Frontal cortex (tissue), 4 donors: ENCODE data around the gene AKR7A3. TPM values are rescaled to one million over a fixed set of nuclear protein-coding genes. Genes with fewer than 3 reads are reported as not detected.
"Not testable (repeated sequence)": the region's sequence is repeated elsewhere in the genome, so short reads cannot be mapped to it uniquely, and the experiment has no call there.

Experiments
- DNase-seq, 2 donors: peaks; one replicate each; pipeline ENCODE4 v3.0.0; 2012; ENCODE audit warnings: low spot score in 2 of 2
- FAIRE-seq: peaks from 2 replicates; lab custom pipeline; 2012; peaks lifted over from hg19 to GRCh38; lab: Jason Lieb, UNC
- total RNA-seq: library from RNA; depleted of rRNA; stranded (reverse); fragments of >200 nt; gene quantifications from one replicate; pipeline ENCODE4 v1.2.3, GENCODE V29; 2014
- donor health status: control.
- donor health status: control.
- donor health status: control.

The AKR7A3 gene
- total RNA-seq, 1 donor from 2014 or later = 1.2 TPM

DNA sequence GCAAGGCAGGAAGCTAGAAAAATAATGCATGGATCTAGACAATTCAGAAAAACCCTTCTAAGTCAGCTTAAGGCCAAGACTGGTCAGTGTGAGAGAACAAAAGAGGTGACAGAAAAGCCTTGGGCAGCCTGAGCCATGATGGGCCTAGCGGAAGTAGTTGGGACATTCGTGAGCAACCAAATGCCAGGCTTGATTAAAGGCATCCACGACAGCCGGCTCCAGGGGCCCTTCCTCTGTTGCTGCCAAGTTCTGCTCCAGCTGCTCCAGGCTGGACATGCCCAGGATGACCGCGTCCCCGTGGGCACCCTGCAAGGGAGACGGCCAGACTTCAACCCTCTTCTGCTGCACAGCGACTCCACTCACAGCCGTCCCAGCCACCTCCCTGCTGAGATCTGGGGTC is 15.5 kb upstream of the AKR7A3 start:
- DNase-seq, FAIRE-seq: not testable (repeated sequence)

DNA sequence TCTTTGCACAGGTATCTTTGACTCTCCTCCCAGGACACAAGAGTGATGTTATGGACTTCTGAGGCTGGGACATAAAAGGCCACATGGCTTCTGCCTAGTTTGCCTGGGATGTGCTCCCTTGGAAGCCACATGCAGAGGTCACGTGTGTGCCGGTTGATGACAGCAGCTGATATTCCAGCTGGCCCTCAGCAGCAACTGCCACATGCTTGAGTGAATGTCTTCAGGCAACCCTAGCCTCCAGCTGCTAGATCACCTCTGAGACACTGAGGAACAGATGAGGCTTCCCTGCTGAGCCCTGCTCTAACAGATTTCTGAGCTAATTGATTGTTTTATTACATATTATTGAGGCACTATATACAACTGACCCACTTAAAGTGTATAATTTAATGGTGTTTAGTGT is 11.6 kb upstream of the AKR7A3 start:
- FAIRE-seq (no peak), DNase-seq (no peak)

DNA sequence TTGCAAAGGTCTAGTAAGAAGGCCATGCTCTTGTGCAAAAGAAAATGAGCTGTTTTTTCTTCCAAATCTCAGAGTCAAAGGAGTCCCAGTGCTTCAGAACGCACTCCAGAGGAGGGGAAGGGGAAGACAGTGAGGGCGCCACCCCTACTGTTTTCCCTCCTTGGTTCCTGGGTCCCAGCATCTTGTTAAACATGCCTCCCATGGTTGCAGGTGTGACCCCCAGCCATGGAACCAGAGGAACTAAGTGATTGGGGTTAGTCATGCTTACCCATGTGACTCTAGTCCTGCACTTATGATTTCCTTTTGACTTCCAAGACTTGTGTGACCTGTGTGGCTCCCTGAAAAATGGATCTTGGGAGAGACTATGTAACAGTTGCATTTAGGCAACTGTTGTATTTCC is 6.1 kb upstream of the AKR7A3 start:
- no peak for FAIRE-seq
- no peak for DNase-seq

DNA sequence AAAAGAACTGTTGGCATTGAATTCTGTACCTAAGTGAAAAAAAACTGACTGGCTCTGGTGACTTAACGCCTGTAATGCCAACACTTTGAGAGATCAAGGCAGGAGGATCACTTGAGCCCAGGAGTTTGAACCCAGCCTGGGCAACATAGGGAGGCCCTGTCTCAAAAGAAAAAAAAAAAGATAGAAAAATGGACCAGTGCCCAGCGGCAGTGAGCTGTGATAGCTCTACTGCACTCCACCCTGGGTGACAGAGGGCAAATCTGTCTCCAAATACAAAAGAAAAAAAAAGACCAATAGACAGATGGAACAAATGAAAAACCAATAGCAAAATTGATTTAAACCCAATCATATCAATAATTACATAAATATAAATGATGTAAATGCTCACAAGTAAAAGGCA is 674 bp upstream of the AKR7A3 start:
- FAIRE-seq (no peak), DNase-seq (no peak)

DNA sequence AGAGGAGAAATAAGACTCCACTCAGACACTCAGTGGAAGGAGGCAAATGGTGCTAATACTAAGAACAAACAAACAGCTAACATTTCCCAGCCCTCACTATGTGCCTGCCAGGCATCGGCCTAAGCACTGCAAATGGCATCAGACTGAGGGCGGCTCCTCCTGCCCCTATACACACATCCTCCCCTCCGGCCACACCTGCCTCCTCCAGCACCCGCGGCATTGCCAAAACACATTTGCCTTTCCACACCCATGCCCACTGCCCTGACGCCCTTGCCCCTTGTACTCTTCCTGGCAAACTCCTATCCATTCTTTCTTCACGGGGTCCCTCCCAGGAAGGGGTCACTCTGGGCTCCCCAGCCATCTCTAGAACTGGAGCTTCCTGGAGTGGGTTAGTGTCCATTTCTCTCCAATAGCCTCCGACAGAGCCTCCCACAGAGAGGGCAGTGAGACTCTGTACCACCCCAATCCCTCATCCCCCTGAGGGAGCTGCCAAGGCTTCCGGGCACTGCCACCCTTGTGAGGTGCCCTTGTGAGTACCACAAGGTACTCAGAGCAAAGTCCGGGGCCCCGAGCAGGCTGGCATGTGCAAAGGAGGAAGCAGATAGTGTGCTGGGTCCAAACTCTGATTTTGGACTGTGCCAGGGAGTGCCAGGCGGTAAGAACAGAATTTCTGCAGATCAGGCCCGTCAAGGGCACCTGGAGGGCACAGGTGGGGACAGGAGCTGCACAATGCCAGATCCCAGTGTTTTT is 959 bp downstream of the AKR7A3 start:
- no peak for DNase-seq
- FAIRE-seq = no peak

DNA sequence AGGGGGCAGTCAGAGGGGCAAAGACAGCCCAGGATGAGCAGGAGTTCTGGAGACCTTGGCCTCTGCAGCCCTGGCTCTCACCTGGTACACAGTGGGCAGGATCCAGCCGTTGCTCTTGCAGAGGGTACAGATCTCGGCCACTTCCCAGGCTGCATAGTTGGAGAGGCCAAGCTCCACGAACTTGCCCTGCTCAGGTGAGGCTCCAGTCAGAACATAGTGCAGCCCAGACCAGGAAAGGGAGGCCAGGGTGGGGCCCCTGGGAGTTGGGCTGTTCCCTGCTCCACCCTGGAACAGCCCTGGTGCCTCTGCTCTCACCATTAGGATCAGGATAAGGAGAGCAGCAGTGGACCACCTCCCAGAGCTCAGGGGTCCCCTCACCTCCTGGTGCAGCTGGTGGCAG is 2.8 kb downstream of the AKR7A3 start:
- not testable (repeated sequence) for FAIRE-seq, DNase-seq

DNA sequence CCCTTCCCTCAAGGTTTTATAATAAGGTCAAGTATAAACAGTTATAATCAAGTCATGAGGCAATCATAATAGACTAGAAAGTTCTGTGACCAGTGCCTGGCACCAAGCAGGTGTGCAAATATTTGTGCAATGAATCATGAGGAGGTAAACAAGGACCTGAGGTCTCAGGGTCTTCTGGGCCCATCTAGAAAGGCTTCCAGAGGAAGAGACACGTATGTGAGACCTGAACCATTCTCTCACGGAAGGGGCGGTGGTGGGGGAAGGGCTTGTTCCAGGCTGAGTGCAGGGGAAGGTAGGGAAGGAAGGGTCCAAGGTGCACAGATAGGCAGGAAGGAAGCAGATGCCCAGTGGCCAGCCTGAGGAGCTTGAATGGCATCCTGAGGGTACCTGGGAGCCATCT is 3.2 kb downstream of the AKR7A3 start:
- not testable (repeated sequence) for DNase-seq, FAIRE-seq

DNA sequence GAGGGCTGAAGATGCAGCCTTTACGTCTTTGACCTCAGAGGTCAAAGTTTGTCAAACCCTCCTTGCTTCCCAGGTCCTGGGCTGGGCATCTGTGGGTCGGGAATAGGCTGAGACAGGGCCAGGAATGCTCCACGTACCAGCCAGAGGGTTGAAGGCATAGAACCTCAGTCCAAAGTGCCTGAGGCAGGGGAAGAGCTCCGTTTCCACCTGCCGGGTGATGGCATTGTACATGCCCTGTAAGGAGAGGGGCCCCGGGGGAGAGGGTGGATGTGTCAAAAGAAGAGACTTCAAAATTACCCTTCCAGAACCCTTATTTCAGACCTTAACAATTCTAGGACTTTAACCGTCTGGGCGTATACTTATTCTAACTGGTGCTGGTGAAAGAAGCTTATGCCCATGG is 3.7 kb downstream of the AKR7A3 start:
- FAIRE-seq = no peak
- DNase-seq = no peak

DNA sequence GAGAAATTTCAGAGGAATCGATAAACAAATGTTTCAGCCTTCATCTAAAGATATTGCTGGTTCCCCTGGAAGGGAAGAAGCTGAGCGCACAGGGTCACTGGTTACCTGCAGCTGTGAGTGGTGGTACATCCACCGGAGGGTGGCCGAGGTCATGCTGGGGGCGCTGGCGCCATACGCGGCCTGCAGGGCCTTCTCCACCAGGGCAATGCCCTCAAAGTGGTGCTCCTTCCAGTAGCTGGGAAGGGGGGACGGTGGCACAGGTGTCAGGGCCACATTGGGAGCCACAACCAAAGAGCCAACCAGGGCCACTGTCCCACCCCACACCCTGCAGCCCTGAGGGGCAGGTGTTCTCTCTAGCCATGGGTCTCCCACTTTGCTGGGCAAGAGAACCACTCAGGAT is 4.7 kb downstream of the AKR7A3 start:
- DNase-seq (no peak), FAIRE-seq (no peak)

DNA sequence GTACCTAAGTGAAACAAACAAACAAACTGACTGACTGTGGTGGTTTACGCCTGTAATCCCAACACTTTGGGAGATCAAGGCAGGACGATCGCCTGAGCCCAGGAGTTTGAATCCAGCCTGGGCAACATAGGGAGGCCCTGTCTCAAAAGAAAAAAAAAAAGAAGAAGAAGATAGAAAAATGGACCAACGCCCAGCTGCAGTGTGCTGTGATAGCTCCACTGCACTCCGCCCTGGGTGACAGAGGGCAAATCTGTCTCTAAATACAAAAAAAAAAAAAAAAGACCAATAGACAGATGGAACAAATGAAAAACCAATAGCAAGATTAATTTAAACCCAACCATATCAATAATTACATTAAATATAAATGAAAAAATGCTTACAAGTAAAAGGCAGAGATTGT is 13.9 kb downstream of the AKR7A3 start:
- DNase-seq (no peak), FAIRE-seq (no peak)

DNA sequence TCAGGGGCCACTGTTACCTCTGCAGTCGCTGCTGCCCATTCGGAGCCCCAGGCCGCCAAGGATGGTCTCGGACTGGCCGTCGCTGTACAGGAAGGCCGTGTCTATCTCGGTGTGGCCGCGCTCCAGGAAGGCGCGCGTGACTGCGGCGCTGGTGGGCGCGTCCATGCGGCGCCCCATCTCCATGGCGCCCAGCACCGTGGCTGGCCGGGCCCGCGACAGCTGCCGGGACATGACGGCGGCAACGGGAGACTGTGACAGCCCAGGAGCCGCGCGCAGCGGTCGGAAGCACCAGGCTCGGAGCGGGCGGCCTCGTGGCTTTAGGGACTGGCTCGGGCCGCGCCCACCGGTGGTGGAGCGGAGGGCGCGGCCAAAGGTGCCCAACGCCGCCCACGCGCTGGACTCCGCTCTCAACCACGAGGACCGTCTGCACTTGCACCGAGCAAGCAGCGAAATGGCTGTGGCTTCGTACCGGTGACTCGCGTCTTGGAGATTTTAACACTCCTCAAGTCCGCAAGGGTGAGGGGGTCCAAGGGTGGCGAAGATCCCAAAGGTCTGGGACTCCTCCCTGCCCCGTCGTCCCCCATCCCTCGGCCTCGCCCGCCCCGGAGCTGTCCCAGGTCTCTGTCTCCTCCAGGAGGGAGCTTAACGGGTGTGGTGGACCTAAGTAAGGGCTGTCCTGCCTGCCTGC is 14.6 kb downstream of the AKR7A3 start:
- not testable (repeated sequence) for DNase-seq, FAIRE-seq

DNA sequence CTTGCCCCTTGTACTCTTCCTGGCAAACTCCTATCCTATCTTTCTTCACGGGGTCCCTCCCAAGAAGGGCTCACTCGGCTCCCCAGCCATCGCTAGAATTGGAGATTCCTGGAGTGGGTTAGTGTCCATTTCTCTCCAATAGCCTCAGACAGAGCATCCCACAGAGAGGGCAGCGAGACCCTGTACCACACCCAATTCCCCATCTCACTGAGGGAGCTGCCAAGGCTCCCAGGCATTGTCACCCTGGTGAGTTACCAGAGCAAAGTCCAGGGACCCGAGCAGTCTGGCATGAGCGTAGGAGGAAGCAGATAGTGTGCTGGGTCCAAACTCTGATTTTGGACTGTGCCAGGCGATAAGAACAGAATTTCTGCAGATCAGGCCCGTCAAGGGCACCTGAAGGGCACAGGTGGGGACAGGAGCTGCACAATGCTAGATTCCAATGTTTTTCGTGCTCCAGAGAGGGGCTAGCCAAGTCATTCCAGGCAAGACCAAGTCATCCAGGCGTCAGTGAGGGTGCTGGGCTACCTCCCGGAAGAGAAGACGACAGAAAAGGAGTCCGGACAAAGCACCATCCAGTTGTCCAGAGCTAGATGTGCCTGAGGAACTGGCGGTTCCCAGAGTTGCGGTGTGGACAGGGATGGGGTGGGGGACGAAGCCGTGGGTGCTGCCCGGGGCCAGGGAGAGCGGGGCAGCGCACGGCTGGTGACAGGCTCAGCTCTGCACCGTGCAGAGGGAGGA is 15.3 kb downstream of the AKR7A3 start:
- DNase-seq (no peak), FAIRE-seq (no peak)

DNA sequence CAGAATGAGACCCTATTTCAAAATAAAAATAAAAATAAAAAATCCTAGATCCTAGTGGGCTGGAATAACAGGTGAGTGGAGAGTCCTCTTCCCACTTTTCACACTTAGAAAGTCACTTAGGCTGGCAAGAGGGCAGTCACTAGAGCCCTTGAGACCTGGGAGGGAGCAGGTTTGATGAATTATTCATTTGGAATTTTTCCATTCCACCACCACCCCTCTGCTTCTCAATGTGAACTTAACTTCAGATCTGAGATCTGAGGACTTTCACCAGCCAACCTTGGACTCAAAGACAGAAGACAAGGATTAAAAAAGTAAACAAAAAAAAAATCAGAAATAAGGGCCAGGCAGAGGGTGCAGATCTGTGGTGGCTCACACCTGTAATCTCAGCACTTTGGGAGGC is 16.5 kb downstream of the AKR7A3 start:
- FAIRE-seq (no peak), DNase-seq (no peak)

DNA sequence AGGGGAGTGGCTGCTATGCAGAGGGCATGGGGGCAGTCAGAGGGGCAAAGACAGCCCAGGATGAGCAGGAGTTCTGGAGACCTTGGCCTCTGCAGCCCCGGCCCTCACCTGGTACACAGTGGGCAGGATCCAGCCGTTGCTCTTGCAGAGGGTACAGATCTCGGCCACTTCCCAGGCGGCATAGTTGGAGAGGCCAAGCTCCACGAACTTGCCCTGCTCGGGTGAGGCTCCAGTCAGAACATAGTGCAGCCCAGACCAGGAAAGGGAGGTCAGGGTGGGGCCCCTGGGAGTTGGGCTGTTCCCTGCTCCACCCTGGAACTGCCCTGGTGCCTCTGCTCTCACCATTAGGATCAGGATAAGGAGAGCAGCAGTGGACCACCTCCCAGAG is 18.2 kb downstream of the AKR7A3 start:
- DNase-seq, FAIRE-seq: not testable (repeated sequence)

DNA sequence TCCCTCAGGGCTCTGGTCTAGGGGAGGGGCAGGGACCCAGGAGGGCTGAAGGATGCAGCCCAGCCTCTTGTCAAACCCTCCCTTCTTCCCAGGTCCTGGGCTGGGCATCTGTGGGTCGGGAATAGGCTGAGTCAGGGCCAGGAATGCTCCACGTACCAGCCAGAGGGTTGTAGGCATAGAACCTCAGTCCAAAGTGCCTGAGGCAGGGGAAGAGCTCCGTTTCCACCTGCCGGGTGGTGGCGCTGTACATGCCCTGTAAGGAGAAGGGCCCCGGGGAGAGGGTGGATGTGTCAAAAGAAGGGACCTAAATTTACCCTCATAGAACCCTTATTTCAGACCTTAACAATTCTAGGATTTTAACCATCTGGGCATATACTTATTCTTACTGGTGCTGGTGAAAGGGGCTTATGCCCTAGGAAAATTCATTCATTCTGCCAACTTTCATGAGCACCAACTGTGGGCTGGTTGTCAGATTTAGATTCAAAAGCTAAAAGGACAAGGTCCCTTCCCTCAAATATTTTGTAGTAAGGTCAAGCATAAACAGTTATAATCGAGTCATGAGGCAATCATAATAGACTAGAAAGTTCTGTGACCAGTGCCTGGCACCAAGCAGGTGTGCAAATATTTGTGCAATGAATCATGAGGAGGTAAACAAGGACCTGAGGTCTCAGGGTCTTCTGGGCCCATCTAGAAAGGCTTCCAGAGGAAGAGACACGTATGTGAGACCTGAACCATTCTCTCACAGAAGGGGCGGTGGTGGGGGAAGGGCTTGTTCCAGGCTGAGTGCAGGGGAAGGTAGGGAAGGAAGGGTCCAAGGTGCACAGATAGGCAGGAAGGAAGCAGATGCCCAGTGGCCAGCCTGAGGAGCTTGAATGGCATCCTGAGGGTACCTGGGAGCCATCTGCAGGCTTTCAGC is 18.9 kb downstream of the AKR7A3 start:
- not testable (repeated sequence) for FAIRE-seq, DNase-seq

DNA sequence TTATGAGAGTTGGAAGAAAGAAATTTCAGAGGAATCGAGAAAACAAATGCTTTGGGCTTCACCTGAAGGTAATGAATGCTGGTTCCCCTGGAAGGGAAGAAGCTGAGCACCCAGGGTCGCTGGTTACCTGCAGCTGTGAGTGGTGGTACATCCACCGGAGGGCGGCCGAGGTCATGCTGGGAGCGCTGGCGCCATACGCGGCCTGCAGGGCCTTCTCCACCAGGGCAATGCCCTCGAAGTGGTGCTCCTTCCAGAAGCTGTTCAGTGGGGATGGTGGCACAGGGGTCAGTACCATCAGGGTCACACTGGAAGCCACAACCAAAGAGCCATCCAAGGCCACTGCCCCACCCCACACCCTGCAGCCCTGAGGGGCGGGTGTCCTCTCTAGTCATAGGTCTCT is 20.1 kb downstream of the AKR7A3 start:
- FAIRE-seq = no peak
- DNase-seq = no peak

DNA sequence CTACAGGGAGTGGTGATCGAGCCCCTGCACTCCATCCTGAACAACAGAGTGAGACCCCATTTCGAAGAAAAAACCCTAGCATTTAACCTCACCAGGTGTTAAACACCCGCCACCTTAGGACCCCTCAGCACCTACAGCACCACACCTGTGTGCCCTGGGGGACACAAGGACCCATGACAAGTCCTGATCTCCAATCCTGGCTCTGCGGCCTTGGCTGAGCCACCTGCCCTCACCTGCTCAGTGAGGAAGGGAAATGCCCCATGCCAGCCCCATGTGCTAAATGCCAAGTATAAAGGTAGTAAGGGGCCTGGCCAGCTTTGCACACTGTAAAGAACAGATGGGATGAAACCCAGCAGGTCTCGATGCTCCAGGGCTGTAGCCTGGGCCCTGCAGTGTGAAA is 25.8 kb downstream of the AKR7A3 start:
- DNase-seq (no peak), FAIRE-seq (no peak)

DNA sequence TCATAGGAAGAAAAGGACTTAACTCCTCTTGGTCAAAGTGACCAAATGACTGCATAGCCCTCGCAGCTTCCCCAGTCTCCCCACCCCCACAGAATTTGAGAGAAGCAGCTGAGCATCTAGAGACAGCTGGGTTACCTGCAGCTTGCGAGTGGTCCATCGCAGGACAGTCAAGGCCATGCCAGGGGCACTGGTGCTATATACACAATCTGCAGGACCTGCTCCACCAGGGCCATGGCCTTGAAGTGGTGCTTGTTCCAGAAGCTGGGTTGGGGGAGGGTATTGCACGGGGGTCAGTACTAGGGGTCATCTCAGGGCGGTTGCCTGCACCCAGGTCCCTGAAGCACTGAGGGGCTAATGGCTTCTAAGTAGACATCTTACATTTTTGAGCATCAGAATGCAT is 26.5 kb downstream of the AKR7A3 start:
- FAIRE-seq (no peak), DNase-seq (no peak)

DNA sequence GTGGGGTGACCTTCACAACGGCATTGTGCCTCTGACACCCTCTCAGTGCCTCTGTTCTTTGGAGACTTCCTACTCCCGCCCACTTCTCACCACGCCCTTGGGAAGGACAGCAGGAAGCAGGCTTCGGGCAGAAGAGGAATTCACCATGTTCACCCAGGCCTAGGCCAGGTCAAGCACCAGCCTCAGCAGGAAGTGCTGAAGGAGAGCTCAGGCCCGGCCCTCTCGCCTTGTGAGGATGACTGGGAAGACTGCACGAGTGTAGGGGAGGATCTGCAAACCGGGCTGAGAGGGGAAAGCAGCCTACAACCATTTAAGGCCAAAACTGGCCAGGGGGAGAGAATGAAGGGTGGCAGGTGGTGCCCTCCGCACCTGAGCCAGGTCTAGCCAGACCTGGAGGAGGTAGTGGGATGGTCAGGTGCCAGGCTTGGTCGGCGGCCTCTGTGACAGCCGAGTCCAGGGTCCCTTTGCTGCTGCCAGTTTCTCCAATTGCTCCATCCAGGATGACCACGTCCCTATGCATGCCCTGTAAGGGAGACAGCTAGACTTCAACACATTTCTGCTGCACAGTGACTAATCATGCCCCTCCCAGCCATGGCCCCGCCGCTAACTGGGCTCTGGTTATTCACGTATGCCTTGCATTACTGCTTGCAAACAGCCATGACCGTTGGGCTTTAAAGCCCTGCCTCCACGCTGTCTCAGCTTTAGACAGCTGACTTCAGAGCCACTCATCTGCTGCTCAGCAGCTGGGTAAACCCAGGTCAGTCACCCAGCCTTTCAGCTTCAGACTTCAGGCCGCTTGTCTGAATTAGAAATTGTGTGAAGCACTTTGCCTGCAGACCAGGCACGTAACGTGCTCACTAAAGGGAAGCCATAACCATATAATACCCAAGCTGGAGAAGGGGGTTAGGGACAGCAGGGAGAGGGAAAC is 28.1 kb downstream of the AKR7A3 start:
- FAIRE-seq = no peak
- no peak for DNase-seq
